ENCODE results near the gene CLRN1.
"Not testable (repeated sequence)": the region's sequence is repeated elsewhere in the genome, so short reads cannot be mapped to it uniquely, and the experiment has no call there.

CLRN1 gene

DNA sequence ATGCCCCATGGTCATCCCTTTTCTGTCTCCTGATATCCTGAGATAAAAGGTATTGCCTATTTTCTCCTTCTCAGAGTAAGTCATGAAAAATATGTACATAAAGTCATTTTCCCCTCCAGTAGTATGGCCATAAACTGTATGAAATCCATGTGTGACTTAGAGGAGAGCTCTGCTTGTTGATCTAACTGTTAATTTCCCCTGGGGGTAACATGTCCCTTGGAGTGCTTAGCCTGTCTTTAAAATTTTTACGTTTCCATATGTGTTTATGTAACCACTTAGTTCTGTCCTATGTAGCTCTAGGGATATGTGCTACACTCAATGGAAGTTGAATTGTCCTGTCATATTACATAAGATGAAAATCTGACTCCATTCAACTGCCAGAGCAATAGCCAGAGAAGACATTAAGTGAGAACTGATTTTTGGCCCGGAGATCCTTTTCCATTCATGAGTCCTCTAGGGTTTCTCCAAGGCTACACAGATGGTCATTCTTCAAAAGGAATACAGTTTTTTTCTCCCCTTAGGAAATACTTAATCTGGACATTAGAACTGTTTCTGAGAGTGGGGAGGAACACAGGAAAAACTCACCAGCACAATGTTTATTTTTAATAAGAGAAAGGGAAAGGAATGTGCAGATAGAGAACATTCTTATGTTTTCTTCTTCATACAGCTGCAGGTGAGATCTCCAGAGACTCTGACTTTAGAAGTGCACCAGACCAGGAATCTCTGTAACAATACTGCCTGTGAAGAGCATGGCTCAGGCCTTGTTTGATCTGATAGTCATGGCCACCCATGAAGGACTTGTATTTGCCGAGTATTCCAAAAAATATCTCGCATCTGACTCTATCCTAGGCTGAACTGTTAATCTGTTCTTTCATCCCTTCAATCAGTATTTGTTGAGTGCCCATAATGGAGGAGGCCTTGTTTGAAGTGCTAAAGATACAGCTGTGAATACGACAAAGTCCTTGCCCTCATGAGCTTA lies 29.8 kb upstream of the CLRN1 start:
- TF ChIP-seq, protein P1, sequence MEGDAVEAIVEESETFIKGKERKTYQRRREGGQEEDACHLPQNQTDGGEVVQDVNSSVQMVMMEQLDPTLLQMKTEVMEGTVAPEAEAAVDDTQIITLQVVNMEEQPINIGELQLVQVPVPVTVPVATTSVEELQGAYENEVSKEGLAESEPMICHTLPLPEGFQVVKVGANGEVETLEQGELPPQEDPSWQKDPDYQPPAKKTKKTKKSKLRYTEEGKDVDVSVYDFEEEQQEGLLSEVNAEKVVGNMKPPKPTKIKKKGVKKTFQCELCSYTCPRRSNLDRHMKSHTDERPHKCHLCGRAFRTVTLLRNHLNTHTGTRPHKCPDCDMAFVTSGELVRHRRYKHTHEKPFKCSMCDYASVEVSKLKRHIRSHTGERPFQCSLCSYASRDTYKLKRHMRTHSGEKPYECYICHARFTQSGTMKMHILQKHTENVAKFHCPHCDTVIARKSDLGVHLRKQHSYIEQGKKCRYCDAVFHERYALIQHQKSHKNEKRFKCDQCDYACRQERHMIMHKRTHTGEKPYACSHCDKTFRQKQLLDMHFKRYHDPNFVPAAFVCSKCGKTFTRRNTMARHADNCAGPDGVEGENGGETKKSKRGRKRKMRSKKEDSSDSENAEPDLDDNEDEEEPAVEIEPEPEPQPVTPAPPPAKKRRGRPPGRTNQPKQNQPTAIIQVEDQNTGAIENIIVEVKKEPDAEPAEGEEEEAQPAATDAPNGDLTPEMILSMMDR (IDR thresholded peaks at IDR 0.05; ENCODE audit: poor library complexity, severe bottlenecking) = no peak
- Histone ChIP-seq H3K36me3 (ENCODE audit: low read depth) (no peaks in the 10 kb centered on the region), H3K27me3 (ENCODE audit: insufficient read depth, poor library complexity, severe bottlenecking) (no peaks in the 10 kb centered on the region), H3K4me1 (ENCODE audit: insufficient read depth, poor library complexity, severe bottlenecking) (no peaks in the 10 kb centered on the region), H3K9me3 (ENCODE audit: severe bottlenecking) (no peaks in the 10 kb centered on the region), H3K27ac (ENCODE audit: poor library complexity, severe bottlenecking) (no peak overlapping the region), H3K4me3 (ENCODE audit: severe bottlenecking) (no peak overlapping the region)
- ATAC-seq (ENCODE audit: low read depth) (no peak), DNase-seq (ENCODE audit: low spot score) (no peak)

DNA sequence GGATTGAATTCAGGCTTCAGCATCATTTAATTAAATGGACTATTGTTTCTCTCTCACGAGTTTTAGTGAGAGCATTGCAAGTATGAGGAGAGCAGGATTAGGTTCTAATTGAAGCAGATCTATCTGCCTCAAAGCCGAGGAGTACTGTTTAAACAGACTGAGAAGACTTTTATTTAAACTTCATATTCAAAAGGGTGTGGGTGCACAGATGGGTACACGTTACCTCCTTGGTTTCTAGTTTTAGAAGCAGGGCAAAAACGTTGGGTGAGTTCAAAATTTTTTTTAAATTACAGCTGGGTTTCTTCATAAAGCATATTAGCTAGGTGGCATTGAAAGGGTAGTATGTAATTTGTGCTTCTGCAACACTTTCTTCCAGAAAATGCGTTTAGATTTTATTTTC lies 26.5 kb upstream of the CLRN1 start:
- H3K4me3 ChIP-seq (ENCODE audit: severe bottlenecking) = no peak overlapping the region
- H3K27me3 ChIP-seq (ENCODE audit: insufficient read depth, poor library complexity, severe bottlenecking) = no peaks in the 10 kb centered on the region
- H3K4me1 ChIP-seq (ENCODE audit: insufficient read depth, poor library complexity, severe bottlenecking) = no peaks in the 10 kb centered on the region
- DNase-seq (ENCODE audit: low spot score) = no peak
- H3K27ac ChIP-seq (ENCODE audit: poor library complexity, severe bottlenecking) = no peak overlapping the region
- no peaks in the 10 kb centered on the region for H3K9me3 ChIP-seq (ENCODE audit: severe bottlenecking)
- H3K36me3 ChIP-seq (ENCODE audit: low read depth) = no peaks in the 10 kb centered on the region
- ATAC-seq (ENCODE audit: low read depth) = no peak
- TF ChIP-seq, protein P1 (IDR thresholded peaks at IDR 0.05; ENCODE audit: poor library complexity, severe bottlenecking) = no peak

DNA sequence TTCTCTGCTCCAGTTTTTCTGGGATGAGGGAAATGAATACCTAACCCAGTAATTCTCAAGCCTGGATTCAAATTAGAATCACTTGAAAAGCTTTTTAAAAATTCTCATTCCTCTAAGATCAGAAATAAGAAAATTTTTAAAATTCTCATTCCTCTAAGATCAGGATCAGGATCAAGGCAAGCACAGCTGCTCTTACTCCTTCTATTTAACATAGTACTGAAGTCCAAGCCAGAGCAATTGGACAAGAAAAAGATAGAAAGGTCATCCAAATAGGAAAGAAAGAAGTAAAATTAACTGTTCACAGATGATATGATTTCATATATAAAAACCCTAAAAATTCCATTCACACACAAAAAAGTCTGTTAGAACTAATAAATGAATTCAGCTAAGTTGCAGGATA lies 24.2 kb upstream of the CLRN1 start:
- H3K4me3 ChIP-seq (ENCODE audit: severe bottlenecking) = no peak overlapping the region
- DNase-seq (ENCODE audit: low spot score) (no peak), ATAC-seq (ENCODE audit: low read depth) (no peak)
- no peaks in the 10 kb centered on the region for H3K9me3 ChIP-seq (ENCODE audit: severe bottlenecking)
- TF ChIP-seq, protein P1 (IDR thresholded peaks at IDR 0.05; ENCODE audit: poor library complexity, severe bottlenecking) = no peak
- no peaks in the 10 kb centered on the region for H3K27me3 ChIP-seq (ENCODE audit: insufficient read depth, poor library complexity, severe bottlenecking)
- H3K27ac ChIP-seq (ENCODE audit: poor library complexity, severe bottlenecking) = no peak overlapping the region
- no peaks in the 10 kb centered on the region for H3K4me1 ChIP-seq (ENCODE audit: insufficient read depth, poor library complexity, severe bottlenecking)
- no peaks in the 10 kb centered on the region for H3K36me3 ChIP-seq (ENCODE audit: low read depth)

DNA sequence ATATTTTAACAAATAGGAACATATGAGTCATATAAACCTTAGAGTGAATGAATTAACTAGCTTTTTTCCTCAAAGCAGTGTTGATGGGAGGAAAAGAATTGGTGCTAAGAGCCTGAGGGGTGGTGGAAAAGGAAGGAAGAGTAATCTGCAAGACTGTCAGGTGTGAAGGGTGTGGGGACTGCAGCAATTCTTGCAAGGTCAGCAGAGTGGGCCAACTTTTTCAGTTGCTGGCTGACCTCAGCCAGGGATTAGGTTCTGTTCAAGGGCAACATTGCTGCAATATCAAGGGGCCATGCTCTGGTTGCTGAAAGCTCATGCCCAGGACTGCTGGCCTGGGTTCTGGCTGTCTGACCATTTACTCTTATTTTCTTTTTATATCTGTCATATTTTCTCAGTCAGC lies 23.0 kb upstream of the CLRN1 start:
- no peaks in the 10 kb centered on the region for H3K4me1 ChIP-seq (ENCODE audit: insufficient read depth, poor library complexity, severe bottlenecking)
- DNase-seq (ENCODE audit: low spot score) (no peak), ATAC-seq (ENCODE audit: low read depth) (no peak)
- no peak overlapping the region for H3K27ac ChIP-seq (ENCODE audit: poor library complexity, severe bottlenecking)
- H3K27me3 ChIP-seq (ENCODE audit: insufficient read depth, poor library complexity, severe bottlenecking) = no peaks in the 10 kb centered on the region
- no peaks in the 10 kb centered on the region for H3K36me3 ChIP-seq (ENCODE audit: low read depth)
- no peak overlapping the region for H3K4me3 ChIP-seq (ENCODE audit: severe bottlenecking)
- no peaks in the 10 kb centered on the region for H3K9me3 ChIP-seq (ENCODE audit: severe bottlenecking)
- TF ChIP-seq, protein P1 (IDR thresholded peaks at IDR 0.05; ENCODE audit: poor library complexity, severe bottlenecking) = no peak

DNA sequence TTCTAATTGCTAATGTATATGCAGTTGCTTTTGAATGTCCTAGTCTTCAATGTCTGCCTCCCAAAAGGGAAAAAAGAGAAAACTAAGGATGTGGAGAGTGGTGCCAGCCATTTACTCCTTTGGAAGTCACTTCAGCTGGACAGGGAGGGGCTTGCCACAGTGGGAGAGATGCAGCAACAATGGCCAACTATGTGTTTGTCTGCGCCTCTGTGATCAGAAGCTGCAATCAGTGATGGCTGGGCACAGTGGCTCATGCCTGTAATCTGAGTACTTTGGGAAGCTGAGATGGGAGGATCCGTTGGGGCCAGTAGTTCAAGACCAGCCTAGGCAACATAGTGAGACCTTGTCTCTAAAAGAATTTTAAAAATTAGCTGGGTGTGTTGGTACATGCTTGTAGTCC lies 16.7 kb upstream of the CLRN1 start:
- DNase-seq (ENCODE audit: low spot score) (no peak), ATAC-seq (ENCODE audit: low read depth) (no peak)
- Histone ChIP-seq H3K4me1 (ENCODE audit: insufficient read depth, poor library complexity, severe bottlenecking) (no peaks in the 10 kb centered on the region), H3K4me3 (ENCODE audit: severe bottlenecking) (no peak overlapping the region), H3K36me3 (ENCODE audit: low read depth) (no peaks in the 10 kb centered on the region), H3K9me3 (ENCODE audit: severe bottlenecking) (no peaks in the 10 kb centered on the region), H3K27ac (ENCODE audit: poor library complexity, severe bottlenecking) (no peak overlapping the region), H3K27me3 (ENCODE audit: insufficient read depth, poor library complexity, severe bottlenecking) (peaks cover 11% of the 10 kb centered on the region)
- TF ChIP-seq, protein P1 (IDR thresholded peaks at IDR 0.05; ENCODE audit: poor library complexity, severe bottlenecking) = no peak

DNA sequence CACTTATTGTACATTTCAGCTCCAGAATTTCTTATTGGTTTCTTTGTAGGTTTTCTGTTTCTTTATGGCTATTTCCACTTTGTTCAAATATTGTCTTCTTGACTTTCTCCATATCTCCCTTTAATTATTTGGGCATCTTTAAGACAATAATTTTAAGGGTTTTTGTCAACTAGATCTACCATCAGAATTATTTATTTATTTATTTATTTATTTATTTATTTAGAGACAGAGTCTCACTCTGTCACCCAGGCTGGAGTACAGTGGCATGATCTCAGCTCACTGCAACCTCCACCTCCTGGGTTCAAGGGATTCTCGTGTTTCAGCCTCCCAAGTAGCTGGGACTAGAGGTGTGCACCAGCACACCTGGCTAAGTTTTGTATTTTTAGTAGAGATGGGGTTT lies 15.9 kb upstream of the CLRN1 start:
- not testable (repeated sequence) for DNase-seq (ENCODE audit: low spot score); H3K36me3 ChIP-seq (ENCODE audit: low read depth); H3K9me3 ChIP-seq (ENCODE audit: severe bottlenecking); ATAC-seq (ENCODE audit: low read depth); H3K27ac ChIP-seq (ENCODE audit: poor library complexity, severe bottlenecking); H3K4me3 ChIP-seq (ENCODE audit: severe bottlenecking); H3K4me1 ChIP-seq (ENCODE audit: insufficient read depth, poor library complexity, severe bottlenecking)
- peaks cover 11% of the 10 kb centered on the region for H3K27me3 ChIP-seq (ENCODE audit: insufficient read depth, poor library complexity, severe bottlenecking)

Data from RWPE2 (cell line).